Retina (tissue), 1 donor: ENCODE results near the gene RASGRF1.
"Not testable (repeated sequence)": the region's sequence is repeated elsewhere in the genome, so short reads cannot be mapped to it uniquely, and the experiment has no call there.

ENCODE experiments used
- DNase-seq: peaks from one replicate; pipeline ENCODE4 v3.0.0-alpha.2; 2016

The RASGRF1 gene

DNA sequence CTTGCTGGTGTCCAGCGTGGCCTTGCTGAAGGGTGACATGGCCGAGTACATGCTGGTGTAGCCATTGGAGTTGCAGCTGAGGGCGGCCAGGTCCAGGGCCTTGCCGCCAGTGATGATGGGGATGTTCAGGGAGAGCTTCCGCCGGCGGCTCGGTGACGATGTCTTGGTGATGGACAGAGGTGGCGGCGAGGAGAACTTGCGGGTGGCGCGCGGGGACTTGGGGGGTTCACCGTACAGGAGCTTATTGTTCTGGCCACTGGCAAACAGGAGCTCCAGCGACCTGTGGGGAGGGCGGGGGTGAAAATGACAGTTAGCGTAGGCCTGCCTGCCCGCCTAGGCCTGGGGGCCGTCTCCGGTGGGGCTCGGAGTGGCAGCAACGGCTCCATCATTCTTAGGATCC is 86.7 kb downstream of the RASGRF1 start:
- DNase-seq, result no peak

DNA sequence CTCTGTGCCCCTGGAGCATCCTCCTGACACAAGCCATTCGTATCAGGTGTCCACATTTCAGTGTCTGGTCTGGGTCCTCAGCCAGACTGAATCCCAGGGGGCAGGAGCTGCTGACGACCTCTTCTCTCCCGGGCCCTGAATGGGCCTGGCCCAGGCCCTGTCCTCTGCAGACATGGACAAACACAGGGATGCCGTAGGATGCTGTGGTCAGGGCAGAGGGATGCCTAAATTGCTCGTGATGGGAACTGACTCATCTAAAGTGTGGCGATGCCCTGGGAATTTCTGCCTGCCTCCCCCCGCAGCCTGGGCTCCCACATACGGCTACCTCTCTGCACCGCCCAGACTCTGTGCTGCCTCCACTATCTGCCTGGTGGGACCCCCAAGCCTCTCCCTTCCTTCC is 87.3 kb downstream of the RASGRF1 start:
- no peak for DNase-seq

DNA sequence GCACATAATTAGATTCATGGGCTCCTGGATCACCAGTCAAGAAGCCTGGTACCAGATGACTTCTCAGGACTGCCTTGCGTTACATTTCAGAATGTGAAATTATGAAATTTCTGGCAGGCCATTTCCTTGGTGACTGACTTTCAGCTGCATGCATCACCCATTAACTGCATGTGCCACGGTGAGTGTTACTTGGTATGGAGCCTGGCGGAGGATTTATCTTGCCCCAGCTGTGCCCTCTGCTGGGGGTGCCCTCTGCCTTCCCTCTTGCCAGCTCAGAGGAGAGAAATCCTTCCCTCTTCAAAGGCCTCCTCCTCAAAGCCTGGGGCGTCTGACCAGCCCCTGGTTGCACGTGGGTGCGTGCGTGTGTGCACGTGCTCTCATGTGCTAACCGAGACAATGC is 88.0 kb downstream of the RASGRF1 start:
- DNase-seq, result no peak

DNA sequence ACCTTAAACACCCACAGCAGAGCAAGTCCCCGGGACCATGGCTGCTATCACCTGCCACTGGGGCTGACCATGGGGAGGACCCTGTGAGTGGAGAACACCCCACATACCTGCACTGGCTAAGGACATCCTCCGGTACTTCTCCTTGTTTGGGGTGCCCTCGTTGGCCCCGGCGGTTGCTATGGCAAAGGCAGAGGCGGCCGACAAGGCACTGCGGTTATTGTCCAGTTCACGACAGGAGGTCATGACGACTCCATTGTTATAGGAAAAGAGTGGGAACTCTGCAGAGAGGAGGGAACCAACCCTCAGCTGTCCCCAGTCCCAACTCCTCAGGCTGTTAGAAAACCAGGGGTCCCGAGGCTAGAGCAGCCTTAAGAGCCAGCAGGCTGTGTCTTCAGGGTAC is 90.9 kb downstream of the RASGRF1 start:
- DNase-seq, result peak; percentile 40

DNA sequence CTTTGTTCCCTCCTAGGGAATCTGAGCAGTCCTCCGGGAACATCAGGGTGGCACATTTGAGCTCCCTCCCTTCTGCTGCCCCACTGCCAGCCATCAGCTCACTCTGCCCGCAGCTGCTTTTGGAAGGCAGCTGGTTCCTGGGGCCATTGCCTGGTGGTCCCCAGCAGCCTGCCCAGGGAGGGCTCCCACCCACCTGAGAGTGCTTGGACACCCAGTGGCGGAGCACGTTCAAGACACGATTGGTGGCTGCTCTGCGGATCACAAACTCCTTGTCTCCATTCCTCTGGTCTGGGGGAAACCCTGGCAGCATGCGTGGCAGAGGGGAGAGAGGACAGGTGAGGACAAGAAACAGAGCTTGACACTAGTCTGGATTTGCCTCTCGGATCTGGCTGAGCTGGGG is 92.1 kb downstream of the RASGRF1 start:
- no peak for DNase-seq

DNA sequence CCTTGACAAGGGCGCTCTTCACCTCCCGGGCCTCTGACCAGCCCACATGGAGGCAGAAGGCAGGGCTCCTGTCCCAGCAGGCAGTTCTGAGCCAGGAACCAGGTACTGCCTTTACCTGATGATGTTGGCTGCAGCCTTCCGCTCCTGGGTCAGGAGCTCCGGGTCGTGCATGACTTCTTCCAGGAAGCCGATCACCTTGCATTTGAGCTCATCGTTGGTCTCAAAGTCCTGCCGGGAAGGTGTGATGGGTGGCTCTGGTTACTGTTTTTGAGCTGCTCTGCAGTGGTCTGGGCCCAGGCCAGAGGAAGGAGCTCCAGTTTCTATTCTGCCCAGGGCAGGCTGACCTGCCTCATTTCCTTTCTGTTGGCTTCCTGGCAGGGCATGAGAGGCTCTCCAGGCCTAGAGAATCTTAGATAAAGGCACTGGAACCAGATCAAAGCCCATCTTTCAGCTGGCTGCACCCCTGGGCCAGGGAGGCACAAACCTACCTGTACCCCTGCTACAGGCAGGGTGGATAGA is 92.5 kb downstream of the RASGRF1 start:
- no peak for DNase-seq

DNA sequence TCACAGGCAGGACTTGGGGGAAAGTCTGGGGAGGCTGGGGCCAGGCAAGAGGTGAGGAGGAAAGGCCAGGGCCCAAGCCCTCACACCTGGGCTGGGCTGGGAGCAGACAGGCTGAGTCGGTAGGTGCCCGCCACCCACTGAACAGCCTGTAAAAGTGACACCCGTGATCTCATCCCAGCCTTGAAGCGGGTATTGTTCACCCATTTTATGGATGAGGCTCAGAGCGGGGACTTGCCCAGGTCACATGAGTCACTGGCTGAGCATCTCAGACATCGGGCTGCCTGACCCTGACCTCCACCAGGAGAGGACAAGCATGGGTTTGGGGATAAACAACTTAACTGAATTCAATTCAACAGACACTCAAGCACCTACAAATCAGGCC is 93.7 kb downstream of the RASGRF1 start:
- no peak for DNase-seq

DNA sequence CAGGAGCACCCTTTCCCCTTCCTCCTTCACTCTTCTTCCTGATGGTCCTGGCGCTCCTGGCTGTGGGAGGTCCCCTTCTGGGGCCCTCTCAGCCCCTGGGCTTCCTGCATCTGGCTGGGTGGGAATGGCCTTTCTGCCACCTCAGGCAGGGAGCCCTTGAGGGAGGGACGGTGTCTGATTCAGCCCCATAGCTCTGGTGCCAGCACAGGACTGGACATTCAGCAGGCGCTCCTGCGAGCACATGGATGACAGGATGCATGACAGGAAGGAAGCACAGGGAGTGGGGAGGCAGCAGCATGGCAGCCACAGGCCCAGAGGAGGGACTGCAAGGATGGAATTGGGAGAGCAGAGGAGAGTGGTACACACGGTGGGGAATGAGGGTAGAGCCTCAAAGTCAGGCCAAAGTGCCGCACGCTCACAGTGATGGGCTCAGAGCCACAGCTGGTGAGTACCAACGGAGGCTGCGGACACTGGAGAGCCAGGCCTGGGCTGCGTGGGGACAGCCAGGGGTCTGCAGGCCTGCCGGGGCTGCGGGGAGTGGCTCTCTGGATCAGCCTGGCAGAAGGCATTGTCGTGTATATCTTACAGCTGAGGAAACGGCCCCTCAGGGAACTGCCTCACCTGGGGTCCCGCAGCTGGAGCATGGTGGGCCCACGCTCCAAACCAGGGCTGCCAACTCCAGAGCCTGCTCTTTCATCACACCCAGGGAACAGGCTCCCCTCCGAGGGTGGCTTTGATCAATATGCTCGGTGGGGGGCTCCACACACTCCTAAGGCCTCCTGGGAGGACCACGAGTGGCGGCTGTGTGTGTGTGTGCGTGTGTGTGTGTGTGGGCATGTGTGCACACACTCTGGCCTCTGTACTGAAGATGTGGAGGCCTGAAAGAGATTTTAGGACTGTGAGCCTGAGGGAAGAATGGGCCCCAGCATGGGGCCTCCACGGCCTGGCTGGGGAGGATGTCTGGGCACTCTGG is 94.4 kb downstream of the RASGRF1 start:
- DNase-seq, result peak; percentile 41

DNA sequence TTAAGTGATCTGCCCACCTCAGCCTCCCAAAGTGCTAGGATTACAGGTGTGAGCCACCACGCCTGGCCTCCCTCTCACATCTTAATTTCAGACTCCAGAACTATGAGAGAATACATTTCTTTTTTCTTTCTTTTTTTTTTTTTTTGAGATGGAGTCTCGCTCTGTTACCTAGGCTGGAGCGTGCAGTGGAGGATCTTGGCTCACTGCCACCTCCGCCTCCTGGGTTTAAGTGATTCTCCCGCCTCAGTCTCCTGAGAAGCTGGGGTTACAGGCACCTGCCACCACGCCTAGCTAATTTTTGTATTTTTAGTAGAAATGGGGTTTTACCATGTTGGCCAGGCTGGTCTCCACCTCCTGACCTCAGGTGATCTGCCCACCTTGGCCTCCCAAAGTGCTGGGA is 95.4 kb downstream of the RASGRF1 start:
- not testable (repeated sequence) for DNase-seq

DNA sequence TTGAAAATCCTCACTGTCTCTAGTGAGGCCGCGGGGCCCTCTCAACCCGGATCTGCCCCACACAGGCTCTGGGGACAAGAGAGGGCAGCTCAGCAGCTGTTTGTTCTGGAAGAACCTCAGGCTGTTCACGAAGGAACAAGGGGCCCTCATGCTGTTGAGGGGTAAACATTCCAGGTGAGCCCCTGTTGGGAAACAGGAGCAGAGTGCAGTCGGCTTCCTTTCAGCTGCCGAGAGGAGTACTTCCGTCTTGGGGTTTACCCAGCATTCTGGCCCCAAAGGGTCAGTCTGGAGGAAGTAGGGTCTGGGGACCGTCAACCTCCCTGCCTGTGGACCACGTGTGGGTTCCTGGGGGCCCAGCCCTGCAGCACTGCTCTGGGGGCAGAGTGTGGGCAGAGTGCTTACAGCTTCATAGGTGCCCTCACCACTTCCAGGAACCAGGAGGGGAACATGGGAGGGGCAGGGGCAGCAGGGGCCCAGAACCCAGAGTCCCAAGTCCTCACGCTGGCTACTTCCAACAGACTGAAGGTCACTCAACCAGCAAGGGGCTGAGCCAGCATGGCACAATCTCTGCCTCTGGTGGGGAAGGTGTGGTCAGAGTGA is 96.5 kb downstream of the RASGRF1 start:
- DNase-seq, result no peak

DNA sequence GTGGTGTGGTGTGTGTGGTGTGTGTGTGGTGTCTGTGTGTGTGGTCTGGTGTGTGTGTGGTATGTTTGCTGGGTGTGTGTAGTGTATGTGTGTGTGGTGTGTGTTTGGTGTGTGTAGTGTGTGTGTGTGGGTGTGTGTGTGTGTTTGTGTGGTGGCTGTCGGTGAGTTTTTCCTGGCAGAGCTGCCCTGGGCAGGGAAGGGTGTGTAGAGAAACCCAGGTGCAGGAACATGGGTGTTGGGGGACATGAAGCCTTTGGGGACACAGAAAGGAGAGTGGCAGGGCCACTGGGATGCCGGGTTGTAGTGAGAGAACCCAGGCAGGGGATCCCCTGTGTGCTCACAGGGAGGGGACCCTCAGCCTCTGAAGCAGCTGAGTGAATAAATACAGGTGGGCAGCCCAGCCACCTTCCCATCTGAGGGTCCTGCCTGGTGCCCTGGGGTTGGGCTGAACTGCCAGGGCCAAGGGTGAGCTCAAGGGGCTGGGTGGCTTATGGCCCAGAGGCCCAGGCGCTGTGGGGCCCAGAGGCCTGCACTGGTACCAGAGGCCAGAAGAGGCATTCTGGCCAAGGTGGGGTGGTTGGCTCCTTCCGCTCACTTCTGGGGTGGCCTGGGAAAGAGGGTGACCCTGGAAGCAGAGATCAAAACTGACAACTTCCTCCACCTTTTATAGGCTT is 97.2 kb downstream of the RASGRF1 start:
- no peak for DNase-seq

DNA sequence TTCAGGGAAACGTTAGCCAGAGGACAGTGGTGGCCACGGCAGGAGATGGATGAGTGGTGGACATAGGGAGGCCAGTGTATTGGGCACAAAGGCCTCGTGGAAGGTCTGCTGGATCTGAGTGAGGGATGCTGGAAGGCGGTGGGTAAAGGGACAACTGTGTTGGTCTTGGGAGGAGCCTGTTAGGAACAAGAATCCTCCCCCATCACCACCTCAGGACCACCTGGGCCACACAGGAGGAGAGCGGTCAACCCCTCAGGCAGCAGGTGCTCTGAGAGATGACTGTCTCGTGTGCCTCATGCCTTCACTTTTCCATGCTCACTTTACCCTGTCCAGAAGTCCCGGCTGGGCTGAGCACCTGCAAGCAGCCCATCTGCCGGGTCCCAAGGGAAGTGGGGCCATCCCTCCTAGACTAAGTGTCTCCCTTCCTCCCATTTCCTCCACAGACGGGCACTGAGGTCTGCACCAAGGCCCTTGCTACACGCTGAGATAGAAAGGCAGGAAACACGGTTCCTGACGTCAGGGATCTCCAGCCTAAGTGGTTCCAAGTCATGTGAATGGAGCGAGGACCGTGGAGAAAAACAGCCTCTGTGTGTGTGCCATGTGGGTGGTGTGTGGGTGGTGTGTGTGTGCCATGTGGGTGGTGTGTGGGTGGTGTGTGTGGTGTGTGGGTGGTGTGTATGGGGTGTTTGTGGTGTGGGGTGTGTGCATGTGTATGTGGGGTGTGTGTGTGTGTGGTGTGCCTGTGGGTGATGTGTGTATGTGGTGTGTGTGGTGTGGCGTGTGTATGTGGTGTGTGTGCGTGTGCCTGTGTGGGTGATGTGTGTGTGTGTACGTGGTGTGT is 97.9 kb downstream of the RASGRF1 start:
- no peak for DNase-seq

DNA sequence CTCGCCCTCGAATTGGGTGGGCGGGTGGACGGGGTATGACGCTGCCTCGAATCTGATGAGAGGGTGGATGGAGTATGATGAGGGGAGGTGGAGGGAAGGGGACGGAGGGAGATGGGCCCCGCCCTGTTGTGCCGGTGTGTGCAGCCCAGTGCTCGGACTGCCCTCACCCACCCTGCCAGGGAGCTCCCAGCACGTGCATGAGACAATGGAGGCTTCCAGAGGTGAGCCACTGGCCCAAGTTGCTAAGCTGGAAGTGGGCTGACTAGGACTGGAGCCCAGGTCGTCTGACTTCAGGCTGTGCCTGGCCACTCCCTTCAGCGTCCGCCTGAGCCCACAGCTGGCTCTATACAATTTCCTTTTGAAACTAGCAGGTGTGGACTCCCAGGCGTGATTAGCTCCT is 98.7 kb downstream of the RASGRF1 start:
- DNase-seq, result no peak

DNA sequence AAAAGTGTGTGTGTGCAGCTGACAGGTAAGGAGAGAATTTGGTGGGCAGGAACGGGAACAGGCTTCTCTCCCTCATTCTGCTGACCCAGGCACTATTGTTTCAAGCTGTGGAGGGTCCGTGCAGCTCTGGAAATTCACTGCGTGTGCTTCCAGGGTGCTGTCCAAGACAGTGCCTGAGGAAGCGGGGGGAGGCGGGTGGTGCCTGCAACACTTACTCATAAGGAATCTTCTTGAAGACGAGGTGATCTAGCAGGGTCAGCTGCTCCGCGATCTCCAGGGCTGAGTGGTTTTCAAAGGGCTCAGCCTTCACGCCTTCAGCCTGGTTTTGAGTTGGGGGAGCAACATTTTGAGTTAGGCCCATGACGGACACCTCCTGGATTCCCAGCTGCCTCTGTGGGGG is 99.1 kb downstream of the RASGRF1 start:
- no peak for DNase-seq

DNA sequence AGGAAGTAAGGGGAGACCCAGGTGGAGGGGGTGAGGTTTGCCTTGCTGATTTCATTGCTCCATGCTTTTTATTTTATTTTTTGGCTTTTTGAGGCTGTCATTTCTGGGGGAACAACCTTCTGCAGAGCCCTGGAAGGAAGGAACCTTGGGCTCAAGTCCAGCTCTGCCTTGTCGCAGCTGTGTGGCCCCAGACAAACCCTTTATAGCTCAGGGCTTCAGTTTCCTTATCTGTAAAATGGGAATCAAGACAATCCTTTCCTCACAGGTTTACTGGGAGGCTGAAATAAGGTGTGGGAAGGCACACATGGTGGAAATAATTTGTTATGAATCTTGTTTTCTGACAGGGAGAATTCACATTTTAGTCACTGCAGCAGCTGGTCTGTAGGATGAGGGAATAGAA is 100.3 kb downstream of the RASGRF1 start:
- no peak for DNase-seq

DNA sequence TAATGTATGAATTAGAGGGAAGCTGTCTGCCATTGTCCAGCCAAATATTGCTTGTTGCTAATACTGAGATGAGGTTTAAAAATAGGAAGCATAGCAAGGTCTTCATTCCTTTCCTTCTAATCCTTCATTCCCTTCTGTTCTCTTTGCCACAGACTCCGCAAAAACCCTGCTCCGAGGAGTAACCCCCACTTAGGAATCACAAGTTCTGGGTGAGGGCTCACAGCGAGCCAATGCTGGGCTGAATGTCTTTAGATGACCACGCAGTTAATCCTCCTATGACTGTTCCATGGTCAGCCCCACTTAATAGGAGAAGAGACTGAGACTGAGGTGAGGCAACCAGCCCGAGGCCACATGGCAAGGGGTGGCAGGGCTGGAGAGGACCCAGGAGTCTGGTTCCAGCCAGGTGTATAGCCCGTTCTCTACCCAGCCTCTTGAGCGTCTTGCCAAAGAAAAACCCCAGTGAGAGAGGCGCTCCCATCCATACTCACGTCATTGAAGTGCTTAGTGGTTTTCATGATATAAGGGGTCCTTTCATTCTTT is 100.8 kb downstream of the RASGRF1 start:
- DNase-seq, result no peak

DNA sequence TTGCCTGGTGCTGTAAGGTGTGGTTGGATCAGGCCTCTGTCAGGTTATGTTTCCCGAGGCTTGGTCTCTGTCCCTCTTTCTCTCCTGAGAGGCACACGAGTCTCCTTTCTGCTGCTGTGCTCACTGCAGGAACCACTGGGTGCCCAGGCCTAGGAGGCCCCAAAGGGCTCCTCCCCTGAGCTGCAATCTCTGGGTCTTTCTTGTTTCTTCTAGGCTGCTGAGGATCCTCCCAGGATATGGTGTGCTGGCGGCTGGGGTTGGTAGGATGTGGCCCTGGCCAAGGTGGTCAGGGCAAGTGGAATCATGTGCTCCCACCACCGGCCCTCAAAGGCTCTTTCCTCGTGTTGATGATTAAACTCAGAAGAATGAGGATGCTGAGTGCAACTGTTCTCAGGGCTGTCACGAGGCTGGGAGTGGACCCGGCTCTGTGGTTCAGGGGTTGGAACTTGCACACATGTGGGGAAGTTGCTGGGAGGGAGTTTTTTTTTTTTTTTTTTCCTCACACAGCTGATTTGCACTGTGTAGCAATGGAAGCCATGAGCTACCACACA is 102.1 kb downstream of the RASGRF1 start:
- no peak for DNase-seq

DNA sequence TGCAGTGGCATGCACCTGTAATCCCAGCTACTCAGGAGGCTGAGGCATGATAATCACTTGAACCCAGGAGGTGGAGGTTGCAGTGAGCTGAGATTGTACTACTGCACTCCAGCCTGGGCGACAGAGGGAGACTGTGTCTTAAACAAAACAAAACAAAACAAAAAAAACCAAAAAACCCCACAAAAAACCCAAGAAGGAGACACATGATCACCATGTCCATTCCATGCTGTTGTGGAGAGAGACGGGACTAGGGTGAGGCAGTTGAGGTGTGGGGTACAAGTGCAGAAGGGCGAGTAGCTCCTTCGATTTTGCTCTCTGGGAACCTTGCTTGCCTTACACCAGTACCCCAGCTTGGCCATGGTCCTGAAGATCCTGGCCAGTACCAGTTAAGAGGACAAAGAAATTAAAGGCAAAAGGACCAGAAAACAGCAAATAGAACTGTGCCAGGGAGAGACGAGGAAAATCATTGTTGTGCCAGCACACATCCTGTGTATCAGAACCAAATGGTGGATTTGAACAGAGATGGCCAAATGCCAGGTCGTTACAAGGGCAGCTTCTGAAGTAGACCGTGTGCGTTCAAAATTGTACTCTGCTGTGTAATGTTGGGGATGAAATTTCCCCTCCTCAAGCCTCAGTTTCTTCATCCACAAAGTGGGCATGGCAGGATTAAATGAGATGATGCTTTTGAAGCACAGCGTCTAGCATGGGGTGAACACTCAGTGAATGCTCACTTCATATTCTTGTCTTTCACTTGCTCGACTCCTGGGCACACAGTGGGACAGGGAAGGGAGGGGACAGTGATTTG is 102.8 kb downstream of the RASGRF1 start:
- no peak for DNase-seq

DNA sequence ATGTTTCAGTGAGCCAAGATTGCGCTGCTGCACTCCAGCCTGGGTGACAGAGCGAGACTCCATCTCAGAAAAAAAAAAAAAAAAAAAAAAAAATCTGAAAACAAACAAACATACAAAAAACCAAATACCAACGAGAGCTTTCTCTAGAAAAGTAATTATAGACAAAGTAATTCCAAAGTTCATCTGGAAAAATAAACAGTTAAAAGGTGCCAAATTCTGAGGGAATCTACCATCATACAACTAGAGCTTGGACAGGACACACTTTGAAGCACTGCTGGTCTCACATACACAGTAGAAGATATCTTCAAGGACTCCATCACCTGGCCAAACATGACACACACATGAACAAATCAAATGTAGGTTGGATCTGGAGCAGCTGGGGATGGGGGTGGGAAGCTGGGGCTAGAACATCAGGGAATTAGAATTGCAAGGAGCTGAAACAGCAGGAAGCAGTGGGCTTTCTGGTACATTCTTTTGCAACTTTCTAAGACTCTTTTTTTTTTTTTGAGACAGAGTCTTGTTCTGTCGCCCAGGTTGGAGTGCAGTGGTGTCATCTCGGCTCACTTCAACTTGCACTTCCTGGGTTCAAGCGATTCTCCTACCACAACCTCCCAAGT is 104.6 kb downstream of the RASGRF1 start:
- no peak for DNase-seq

DNA sequence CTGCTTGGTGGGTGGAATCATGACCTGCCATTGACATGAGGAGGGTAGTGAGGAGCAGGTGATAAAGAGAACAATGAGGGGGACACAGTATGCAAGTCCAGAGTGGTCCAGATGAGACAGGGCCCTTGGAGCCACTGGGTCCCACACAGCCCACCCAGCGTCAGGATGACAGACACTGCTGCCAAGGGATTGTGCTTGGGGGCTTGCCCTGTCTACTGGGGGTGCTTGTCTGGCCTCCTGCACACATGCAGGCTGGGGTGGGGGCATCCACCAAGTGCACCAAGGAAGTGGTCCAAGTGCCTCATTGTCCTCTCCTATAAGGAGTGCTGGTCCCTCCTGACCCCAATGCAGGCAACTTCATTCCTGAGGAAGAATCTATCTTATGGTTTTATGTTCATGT is 106.5 kb downstream of the RASGRF1 start:
- no peak for DNase-seq
